Keratinocyte (primary cell): ENCODE measurements around the gene PPP2R5C. TPM values are rescaled to one million over a fixed set of nuclear protein-coding genes. Genes with fewer than 3 reads are reported as not detected.

Experiments used
- DNase-seq: peaks from one replicate; pipeline ENCODE4 v3.0.0-alpha.2; 2011; ENCODE audit warnings: low read depth, missing footprints, low spot score
- FAIRE-seq: peaks from 2 replicates; lab custom pipeline; 2011; peaks lifted over from hg19 to GRCh38; lab: Jason Lieb, UNC
- H2AFZ ChIP-seq: 2 replicates; pipeline ENCODE4 v1.6.0; 2012; ENCODE audit warnings: low read length, control low read depth, inconsistent platforms; ENCODE audit not compliant: control insufficient read depth
- H3K27ac ChIP-seq: 2 replicates; pipeline ENCODE4 v1.5.1; 2011; ENCODE audit warnings: low read length; ENCODE audit not compliant: control insufficient read depth, insufficient read depth
- H3K27me3 ChIP-seq: 3 replicates; pipeline ENCODE4 v1.6.0; 2011; ENCODE audit warnings: low read length; ENCODE audit not compliant: control insufficient read depth, insufficient read depth; ENCODE audit errors: extremely low read depth
- H3K36me3 ChIP-seq, 2 experiments: 2 replicates in 1 of 2; 3 replicates in 1 of 2; pipeline ENCODE4 v1.5.1; 2011; ENCODE audit warnings: low read length in 2 of 2, mild to moderate bottlenecking in 1 of 2; ENCODE audit not compliant: control insufficient read depth in 2 of 2, insufficient read depth in 2 of 2; ENCODE audit errors: extremely low read depth in 1 of 2
- H3K4me1 ChIP-seq: 3 replicates; pipeline ENCODE4 v1.5.1; 2011; ENCODE audit warnings: low read length; ENCODE audit not compliant: control insufficient read depth, insufficient read depth; ENCODE audit errors: extremely low read depth
- H3K4me2 ChIP-seq: 3 replicates; pipeline ENCODE4 v1.6.0; 2011; ENCODE audit warnings: low read depth, low read length; ENCODE audit not compliant: control insufficient read depth, insufficient read depth; ENCODE audit errors: extremely low read depth
- H3K4me3 ChIP-seq, 3 experiments: fragments of 200-600 bp in 1 of 3; sonication (generic) in 1 of 3; 2 replicates in 2 of 3; 3 replicates in 1 of 3; pipeline ENCODE4 v1.5.1; 2011 to 2016; ENCODE audit warnings: low read length in 3 of 3, mild to moderate bottlenecking in 3 of 3, control low read depth in 2 of 3, inconsistent platforms in 1 of 3, low read depth in 1 of 3, mixed read lengths in 1 of 3, mixed run types in 1 of 3, moderate library complexity in 1 of 3; ENCODE audit not compliant: control insufficient read depth in 2 of 3, insufficient read depth in 2 of 3; ENCODE audit errors: extremely low read depth in 1 of 3
- H3K79me2 ChIP-seq: 2 replicates; pipeline ENCODE4 v1.6.0; 2012; ENCODE audit warnings: low read length; ENCODE audit not compliant: control insufficient read depth, insufficient read depth
- H3K9ac ChIP-seq: 3 replicates; pipeline ENCODE4 v1.6.0; 2011; ENCODE audit warnings: low read length; ENCODE audit not compliant: control insufficient read depth, insufficient read depth; ENCODE audit errors: extremely low read depth
- H3K9me1 ChIP-seq: 3 replicates; pipeline ENCODE4 v1.6.0; 2011; ENCODE audit warnings: low read length; ENCODE audit not compliant: control insufficient read depth, insufficient read depth; ENCODE audit errors: extremely low read depth
- H3K9me3 ChIP-seq: 2 replicates; pipeline ENCODE4 v1.5.1; 2012; ENCODE audit warnings: low read depth, low read length; ENCODE audit not compliant: control insufficient read depth
- H4K20me1 ChIP-seq: 3 replicates; pipeline ENCODE4 v1.6.0; 2011; ENCODE audit warnings: low read length; ENCODE audit not compliant: control insufficient read depth, insufficient read depth; ENCODE audit errors: extremely low read depth
- EZH2 ChIP-seq: IDR thresholded peaks from one replicate; pipeline ENCODE4 v1.6.1; 2012; ENCODE audit warnings: inconsistent platforms, mild to moderate bottlenecking, low read length, moderate library complexity
- dilution Hi-C: fragments of 300-500 bp; cut with MboI; formaldehyde crosslinking; loops from one replicate; pipeline ENCODE4 v1.7.0; 2020; ENCODE audit warnings: low sequenced_read_pairs; ENCODE audit not compliant: extremely low pct_ligation_motif_present
- polyA plus RNA-seq, 5 experiments: library from polyadenylated mRNA; depleted of rRNA in 3 of 5; stranded (reverse) in 3 of 5; stranded (forward) in 1 of 5; unstranded in 1 of 5; fragments of >200 nt; gene quantifications; 1 replicate in 1 of 5; 2 replicates in 3 of 5; 3 replicates in 1 of 5; pipeline versions ENCODE4 v1.2.1 to v1.2.3, GENCODE V29; 2011 to 2012; ENCODE audit warnings: missing spikeins in 2 of 5, low read depth in 1 of 5, low replicate concordance in 1 of 5
- TF ChIP-seq, protein P1 (sequence below), 3 experiments: IDR thresholded peaks in 1 of 3; conservative IDR thresholded peaks in 1 of 3; optimal IDR thresholded peaks in 1 of 3; 2 replicates in 2 of 3; 3 replicates in 1 of 3; pipeline versions ENCODE3 to v1.5.1; 2011; ENCODE audit warnings: low read length in 3 of 3, mild to moderate bottlenecking in 3 of 3, moderate library complexity in 2 of 3, control low read depth in 1 of 3, inconsistent platforms in 1 of 3; ENCODE audit not compliant: insufficient read depth in 2 of 3; ENCODE audit errors: extremely low read depth in 1 of 3

The PPP2R5C gene
- polyA plus RNA-seq, 1 donor (not counting 4 experiments of a cell fraction or from before 2014, with no cell fraction given) = 105 TPM

DNA sequence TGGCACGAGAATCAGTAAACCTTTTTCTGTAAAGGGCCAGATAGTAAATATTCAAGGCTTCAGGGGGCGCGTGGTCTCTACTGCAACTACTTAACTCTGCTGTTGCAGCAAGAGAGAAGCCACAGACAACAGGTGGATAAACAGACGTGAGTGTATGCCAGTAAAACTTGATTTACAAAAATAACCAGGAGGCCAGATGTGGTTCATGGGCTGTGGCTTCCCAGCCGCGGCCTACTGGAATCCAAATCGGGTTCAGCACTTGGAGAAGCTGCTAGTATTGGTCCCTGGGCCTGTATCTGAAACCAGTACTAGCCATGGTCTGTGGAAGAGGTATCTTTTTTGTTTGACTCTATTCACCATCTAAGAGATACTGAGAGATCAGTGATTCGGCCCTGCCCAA lies 13.3 kb downstream of the PPP2R5C start:
- H3K27ac ChIP-seq = no peak overlapping the region
- DNase-seq = no peak
- H2AFZ ChIP-seq = no peak overlapping the region
- no peak overlapping the region for H3K4me2 ChIP-seq
- H3K79me2 ChIP-seq = no peaks in the 10 kb centered on the region
- no peak overlapping the region for H3K9ac ChIP-seq
- no peak for FAIRE-seq
- H3K27me3 ChIP-seq = no peaks in the 10 kb centered on the region
- H3K4me3 ChIP-seq = no peak overlapping the region
- H3K9me1 ChIP-seq = no peaks in the 10 kb centered on the region
- peaks cover 2% of the 10 kb centered on the region for H3K4me1 ChIP-seq
- no peaks in the 10 kb centered on the region for H3K36me3 ChIP-seq
- dilution Hi-C loops = no loop called here
- H3K9me3 ChIP-seq = no peaks in the 10 kb centered on the region
- TF ChIP-seq EZH2 = no peak
- TF ChIP-seq, protein P1, sequence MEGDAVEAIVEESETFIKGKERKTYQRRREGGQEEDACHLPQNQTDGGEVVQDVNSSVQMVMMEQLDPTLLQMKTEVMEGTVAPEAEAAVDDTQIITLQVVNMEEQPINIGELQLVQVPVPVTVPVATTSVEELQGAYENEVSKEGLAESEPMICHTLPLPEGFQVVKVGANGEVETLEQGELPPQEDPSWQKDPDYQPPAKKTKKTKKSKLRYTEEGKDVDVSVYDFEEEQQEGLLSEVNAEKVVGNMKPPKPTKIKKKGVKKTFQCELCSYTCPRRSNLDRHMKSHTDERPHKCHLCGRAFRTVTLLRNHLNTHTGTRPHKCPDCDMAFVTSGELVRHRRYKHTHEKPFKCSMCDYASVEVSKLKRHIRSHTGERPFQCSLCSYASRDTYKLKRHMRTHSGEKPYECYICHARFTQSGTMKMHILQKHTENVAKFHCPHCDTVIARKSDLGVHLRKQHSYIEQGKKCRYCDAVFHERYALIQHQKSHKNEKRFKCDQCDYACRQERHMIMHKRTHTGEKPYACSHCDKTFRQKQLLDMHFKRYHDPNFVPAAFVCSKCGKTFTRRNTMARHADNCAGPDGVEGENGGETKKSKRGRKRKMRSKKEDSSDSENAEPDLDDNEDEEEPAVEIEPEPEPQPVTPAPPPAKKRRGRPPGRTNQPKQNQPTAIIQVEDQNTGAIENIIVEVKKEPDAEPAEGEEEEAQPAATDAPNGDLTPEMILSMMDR (optimal IDR thresholded peaks at IDR 0.05 in 1 of 3, IDR thresholded peaks at IDR 0.05 in 1 of 3, conservative IDR thresholded peaks at IDR 0.05 in 1 of 3; ENCODE audit: extremely low read depth in 1 of 3, insufficient read depth in 2 of 3, low read length in 3 of 3) = no peak
- H4K20me1 ChIP-seq = peaks cover 3% of the 10 kb centered on the region

DNA sequence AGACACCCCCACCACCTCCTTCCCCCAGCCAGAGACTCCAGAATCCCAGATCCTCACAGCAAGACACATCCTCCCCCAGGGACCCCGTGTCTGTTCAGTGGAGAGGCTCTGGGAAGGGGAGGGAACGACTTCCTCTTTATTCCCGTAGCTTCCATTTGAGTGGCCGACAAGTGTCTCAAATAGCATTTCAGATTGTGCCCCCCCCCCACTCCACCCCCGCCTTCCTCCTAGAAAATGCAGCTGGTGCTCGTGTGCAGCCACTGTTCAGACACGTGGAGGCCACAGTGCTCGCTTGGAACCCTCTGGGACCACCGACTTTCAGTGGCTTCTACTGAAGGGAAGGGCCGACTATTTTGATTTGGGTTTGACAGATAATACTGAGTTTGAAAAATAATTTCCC lies 14.3 kb downstream of the PPP2R5C start:
- DNase-seq (no peak), FAIRE-seq (no peak)
- no peak overlapping the region for H3K27ac ChIP-seq
- no peak overlapping the region for H2AFZ ChIP-seq
- TF ChIP-seq, protein P1 (optimal IDR thresholded peaks at IDR 0.05 in 1 of 3, IDR thresholded peaks at IDR 0.05 in 1 of 3, conservative IDR thresholded peaks at IDR 0.05 in 1 of 3; ENCODE audit: extremely low read depth in 1 of 3, insufficient read depth in 2 of 3, low read length in 3 of 3) = no peak
- no peak for TF ChIP-seq EZH2
- no peak overlapping the region for H3K9ac ChIP-seq
- peaks cover 6% of the 10 kb centered on the region for H3K27me3 ChIP-seq
- H3K36me3 ChIP-seq = no peaks in the 10 kb centered on the region
- no peak overlapping the region for H3K4me3 ChIP-seq
- dilution Hi-C loops = no loop called here
- no peaks in the 10 kb centered on the region for H3K9me1 ChIP-seq
- no peaks in the 10 kb centered on the region for H3K9me3 ChIP-seq
- peaks cover under 1% of the 10 kb centered on the region for H3K4me1 ChIP-seq
- H3K79me2 ChIP-seq = no peaks in the 10 kb centered on the region
- H4K20me1 ChIP-seq = no peaks in the 10 kb centered on the region
- no peak overlapping the region for H3K4me2 ChIP-seq
